ENCODE results near the gene TBCE.
"Not testable (repeated sequence)": the region's sequence is repeated elsewhere in the genome, so short reads cannot be mapped to it uniquely, and the experiment has no call there.

The TBCE gene

GRCh38 chr1:235351441-235351840, 15.8 kb upstream of the TBCE start:
- no peak overlapping the region for H3K4me3 ChIP-seq (ENCODE audit: low read length)
- no peaks in the 10 kb centered on the region for H3K36me3 ChIP-seq (ENCODE audit: control insufficient read depth, insufficient read depth, low read length)
- no CpG with 5 or more reads among the region's 3 CpGs for WGBS (ENCODE audit: insufficient coverage, insufficient read length)
- no peak for DNase-seq (ENCODE audit: low read depth, low spot score)
- no peaks in the 10 kb centered on the region for H3K9me3 ChIP-seq (ENCODE audit: control insufficient read depth, insufficient read depth, low read length)
- no peaks in the 10 kb centered on the region for H3K27me3 ChIP-seq (ENCODE audit: control insufficient read depth, insufficient read depth, low read length)
- H3K4me1 ChIP-seq (ENCODE audit: control insufficient read depth, insufficient read depth, low read length), result no peaks in the 10 kb centered on the region
- no peak overlapping the region for H3K27ac ChIP-seq (ENCODE audit: low read length)

- Histone ChIP-seq H3K36me3 (ENCODE audit: control insufficient read depth, insufficient read depth, low read length) (no peaks in the 10 kb centered on the region), H3K27me3 (ENCODE audit: control insufficient read depth, insufficient read depth, low read length) (no peaks in the 10 kb centered on the region), H3K4me3 (ENCODE audit: low read length) (no peak overlapping the region), H3K4me1 (ENCODE audit: control insufficient read depth, insufficient read depth, low read length) (no peaks in the 10 kb centered on the region), H3K27ac (ENCODE audit: low read length) (no peak overlapping the region), H3K9me3 (ENCODE audit: control insufficient read depth, insufficient read depth, low read length) (no peaks in the 10 kb centered on the region)
- no CpG with 5 or more reads among the region's 3 CpGs for WGBS (ENCODE audit: insufficient coverage, insufficient read length)
- no peak for DNase-seq (ENCODE audit: low read depth, low spot score)
These were observed 15.3 kb upstream of the TBCE start for GRCh38 chr1:235351898-235352297.

- WGBS (ENCODE audit: insufficient coverage, insufficient read length), result no CpG with 5 or more reads among the region's 11 CpGs
- Histone ChIP-seq H3K36me3 (ENCODE audit: control insufficient read depth, insufficient read depth, low read length) (no peaks in the 10 kb centered on the region), H3K9me3 (ENCODE audit: control insufficient read depth, insufficient read depth, low read length) (no peaks in the 10 kb centered on the region), H3K4me3 (ENCODE audit: low read length) (no peak overlapping the region), H3K4me1 (ENCODE audit: control insufficient read depth, insufficient read depth, low read length) (0 out of 2 replicates have a peak, but pooled peaks cover 2% of the 10 kb centered on the region), H3K27ac (ENCODE audit: low read length) (no peak overlapping the region), H3K27me3 (ENCODE audit: control insufficient read depth, insufficient read depth, low read length) (no peaks in the 10 kb centered on the region)
- DNase-seq (ENCODE audit: low read depth, low spot score), result peak; percentile 33
These were observed 9.5 kb upstream of the TBCE start for GRCh38 chr1:235357485-235358373.

GRCh38 chr1:235358899-235359298, 8.3 kb upstream of the TBCE start:
- Histone ChIP-seq H3K4me1 (ENCODE audit: control insufficient read depth, insufficient read depth, low read length) (0 out of 2 replicates have a peak, but pooled peaks cover 2% of the 10 kb centered on the region), H3K9me3 (ENCODE audit: control insufficient read depth, insufficient read depth, low read length) (no peaks in the 10 kb centered on the region), H3K36me3 (ENCODE audit: control insufficient read depth, insufficient read depth, low read length) (no peaks in the 10 kb centered on the region), H3K4me3 (ENCODE audit: low read length) (no peak overlapping the region), H3K27me3 (ENCODE audit: control insufficient read depth, insufficient read depth, low read length) (no peaks in the 10 kb centered on the region), H3K27ac (ENCODE audit: low read length) (no peak overlapping the region)
- DNase-seq (ENCODE audit: low read depth, low spot score), result no peak
- WGBS (ENCODE audit: insufficient coverage, insufficient read length), result no CpG with 5 or more reads among the region's 3 CpGs

- H3K4me3 ChIP-seq (ENCODE audit: low read length); H3K27ac ChIP-seq (ENCODE audit: low read length); H3K4me1 ChIP-seq (ENCODE audit: control insufficient read depth, insufficient read depth, low read length); H3K9me3 ChIP-seq (ENCODE audit: control insufficient read depth, insufficient read depth, low read length); DNase-seq (ENCODE audit: low read depth, low spot score); H3K36me3 ChIP-seq (ENCODE audit: control insufficient read depth, insufficient read depth, low read length); H3K27me3 ChIP-seq (ENCODE audit: control insufficient read depth, insufficient read depth, low read length): not testable (repeated sequence)
- WGBS (ENCODE audit: insufficient coverage, insufficient read length), result no CpG with 5 or more reads among the region's 9 CpGs
These were observed 3.0 kb upstream of the TBCE start for GRCh38 chr1:235364189-235364588.

GRCh38 chr1:235366286-235366685, 941 bp upstream of the TBCE start:
- no peaks in the 10 kb centered on the region for H3K36me3 ChIP-seq (ENCODE audit: control insufficient read depth, insufficient read depth, low read length)
- no peak overlapping the region for H3K27ac ChIP-seq (ENCODE audit: low read length)
- no peak for DNase-seq (ENCODE audit: low read depth, low spot score)
- WGBS (ENCODE audit: insufficient coverage, insufficient read length), result no CpG with 5 or more reads among the region's 5 CpGs
- no peaks in the 10 kb centered on the region for H3K4me1 ChIP-seq (ENCODE audit: control insufficient read depth, insufficient read depth, low read length)
- no peak overlapping the region for H3K4me3 ChIP-seq (ENCODE audit: low read length)
- H3K9me3 ChIP-seq (ENCODE audit: control insufficient read depth, insufficient read depth, low read length), result no peaks in the 10 kb centered on the region
- H3K27me3 ChIP-seq (ENCODE audit: control insufficient read depth, insufficient read depth, low read length), result no peaks in the 10 kb centered on the region

- H3K36me3 ChIP-seq (ENCODE audit: control insufficient read depth, insufficient read depth, low read length), result no peaks in the 10 kb centered on the region
- H3K27ac ChIP-seq (ENCODE audit: low read length), result no peak overlapping the region
- H3K9me3 ChIP-seq (ENCODE audit: control insufficient read depth, insufficient read depth, low read length), result no peaks in the 10 kb centered on the region
- H3K4me1 ChIP-seq (ENCODE audit: control insufficient read depth, insufficient read depth, low read length), result no peaks in the 10 kb centered on the region
- WGBS (ENCODE audit: insufficient coverage, insufficient read length), result no CpG with 5 or more reads among the region's 5 CpGs
- no peaks in the 10 kb centered on the region for H3K27me3 ChIP-seq (ENCODE audit: control insufficient read depth, insufficient read depth, low read length)
- no peak for DNase-seq (ENCODE audit: low read depth, low spot score)
- no peak overlapping the region for H3K4me3 ChIP-seq (ENCODE audit: low read length)
These were observed 1.2 kb downstream of the TBCE start for GRCh38 chr1:235368428-235368827.

- WGBS (ENCODE audit: insufficient coverage, insufficient read length), result no CpG with 5 or more reads among the region's 5 CpGs
- H3K36me3 ChIP-seq (ENCODE audit: control insufficient read depth, insufficient read depth, low read length), result no peaks in the 10 kb centered on the region
- H3K4me3 ChIP-seq (ENCODE audit: low read length), result no peak overlapping the region
- no peak for DNase-seq (ENCODE audit: low read depth, low spot score)
- H3K9me3 ChIP-seq (ENCODE audit: control insufficient read depth, insufficient read depth, low read length), result no peaks in the 10 kb centered on the region
- no peaks in the 10 kb centered on the region for H3K27me3 ChIP-seq (ENCODE audit: control insufficient read depth, insufficient read depth, low read length)
- no peaks in the 10 kb centered on the region for H3K4me1 ChIP-seq (ENCODE audit: control insufficient read depth, insufficient read depth, low read length)
- H3K27ac ChIP-seq (ENCODE audit: low read length), result no peak overlapping the region
These were observed 2.6 kb downstream of the TBCE start for GRCh38 chr1:235369802-235370201.

GRCh38 chr1:235375919-235376605, 8.8 kb downstream of the TBCE start:
- DNase-seq (ENCODE audit: low read depth, low spot score), result no peak
- no peak overlapping the region for H3K27ac ChIP-seq (ENCODE audit: low read length)
- H3K9me3 ChIP-seq (ENCODE audit: control insufficient read depth, insufficient read depth, low read length), result no peaks in the 10 kb centered on the region
- H3K36me3 ChIP-seq (ENCODE audit: control insufficient read depth, insufficient read depth, low read length), result no peaks in the 10 kb centered on the region
- H3K4me1 ChIP-seq (ENCODE audit: control insufficient read depth, insufficient read depth, low read length), result no peaks in the 10 kb centered on the region
- no peak overlapping the region for H3K4me3 ChIP-seq (ENCODE audit: low read length)
- H3K27me3 ChIP-seq (ENCODE audit: control insufficient read depth, insufficient read depth, low read length), result no peaks in the 10 kb centered on the region
- WGBS (ENCODE audit: insufficient coverage, insufficient read length), result no CpG with 5 or more reads among the region's 6 CpGs

GRCh38 chr1:235378134-235378735, 11.0 kb downstream of the TBCE start:
- H3K9me3 ChIP-seq (ENCODE audit: control insufficient read depth, insufficient read depth, low read length); H3K4me1 ChIP-seq (ENCODE audit: control insufficient read depth, insufficient read depth, low read length); H3K27me3 ChIP-seq (ENCODE audit: control insufficient read depth, insufficient read depth, low read length); H3K36me3 ChIP-seq (ENCODE audit: control insufficient read depth, insufficient read depth, low read length); H3K27ac ChIP-seq (ENCODE audit: low read length); DNase-seq (ENCODE audit: low read depth, low spot score); H3K4me3 ChIP-seq (ENCODE audit: low read length): not testable (repeated sequence)
- no CpG with 5 or more reads among the region's 11 CpGs for WGBS (ENCODE audit: insufficient coverage, insufficient read length)

All from iPS DF 6.9 (cell line).